Heart right ventricle (tissue), 16 donors: ENCODE data around the gene RNASE4. TPM values are rescaled to one million over a fixed set of nuclear protein-coding genes. Genes with fewer than 3 reads are reported as not detected.
A peak's percentile ranks its signal among the peaks of the same experiment; 100 is the strongest.

Experiments used
- ATAC-seq, 8 donors: fragments of 200-7000 bp; cut with Tn5 transposase; one replicate each; pipeline ENCODE4 v1.9.1; 2020; ENCODE audit warnings: mild to moderate bottlenecking in 8 of 8, moderate library complexity in 8 of 8, moderate number of reproducible peaks in 1 of 8
- DNase-seq, 2 donors: peaks; one replicate each; pipeline ENCODE4 v3.0.0-alpha.2; 2020
- H3K27ac ChIP-seq, 10 donors: fragments of 200-600 bp; sonication (generic) in 2 of 10; one replicate each; pipeline versions ENCODE4 v1.5.0 to v1.8.0; 2020 to 2022; ENCODE audit warnings: mild to moderate bottlenecking in 3 of 10
- H3K27me3 ChIP-seq, 7 donors: fragments of 200-600 bp; one replicate each; pipeline ENCODE4 v1.8.0; 2021 to 2022; ENCODE audit warnings: mild to moderate bottlenecking in 2 of 7
- H3K36me3 ChIP-seq, 9 donors: fragments of 200-600 bp; sonication (generic) in 1 of 9; one replicate each; pipeline versions ENCODE4 v1.5.0 to v1.8.0; 2020 to 2022; ENCODE audit warnings: mild to moderate bottlenecking in 2 of 9
- H3K4me1 ChIP-seq, 9 donors: fragments of 200-600 bp; sonication (generic) in 1 of 9; one replicate each; pipeline versions ENCODE4 v1.5.0 to v1.8.0; 2020 to 2022; ENCODE audit warnings: mild to moderate bottlenecking in 4 of 9
- H3K4me3 ChIP-seq, 10 donors: fragments of 200-600 bp; sonication (generic) in 2 of 10; one replicate each; pipeline versions ENCODE4 v1.5.0 to v1.8.0; 2020 to 2022; ENCODE audit warnings: mild to moderate bottlenecking in 7 of 10, moderate library complexity in 2 of 10
- H3K9me3 ChIP-seq, 11 donors: fragments of 200-600 bp in 10 of 11; sonication (generic) in 2 of 11; one replicate each; pipeline versions ENCODE4 v1.5.0 to v1.8.0; 2013 to 2022; ENCODE audit warnings: mild to moderate bottlenecking in 2 of 11, control low read depth in 1 of 11, moderate library complexity in 1 of 11
- CTCF ChIP-seq, 9 donors: fragments of 200-600 bp; sonication (generic) in 2 of 9; IDR thresholded peaks; one replicate each; pipeline versions ENCODE4 v1.5.0 to v1.8.0; 2021 to 2022; ENCODE audit warnings: antibody characterized with exemption in 9 of 9, mild to moderate bottlenecking in 5 of 9, moderate library complexity in 1 of 9
- WGBS, 2 donors: extraction: QIAGEN DNeasy Blood & Tissue Kit; methylation state at CpG; one replicate each; pipeline ENCODE4 v1.1.7; 2013; ENCODE audit warnings: inconsistent platforms in 1 of 2; 5-methylcytosine and 5-hydroxymethylcytosine counted together
- intact Hi-C, 10 donors: fragments of 100-400 bp; cut with DNase I; formaldehyde crosslinking; loops; one replicate each; pipeline versions ENCODE4 v1.11.1 to v1.14.2; 2022
- polyA plus RNA-seq, 2 donors: library from polyadenylated mRNA; stranded (reverse); fragments of 200-250 nt; gene quantifications; one replicate each; pipeline ENCODE4 v1.2.3, GENCODE V29; 2013
- total RNA-seq, 10 donors: library from RNA; stranded (reverse); fragmentation: NEBNext Ultra II Directional in 3 of 10; extraction: Animal tissue kit (Norgen Biotek cat#: 25700) in 3 of 10; gene quantifications; one replicate each; pipeline versions ENCODE4 v1.2.1 to v1.2.4, GENCODE V29; 2021 to 2023
- donor health status: Arrhythmogenic right ventricular cardiomyopathy.
- donor health status: ischemic (EF 13 %, LVEDD 7.1; RV severe dilation, severe dysfunction).
- donor health status: healthy with polysubstance abuse.
- donor health status: DM: no; HTN: yes; CAD: no.
- donor health status: DM: no; HTN: no; CAD: no.
- donor health status: ischemic (EF 25% LVEDD 6.9; RV normal size, moderate dysfunction).
- donor health status: ischemic (EF 25% LVEDD 5.7; RV mildly dilated, moderate dysfunction).
- donor health status: healthy.
- donor health status: DM: yes; HTN: yes; CAD: no.
- donor health status: Ischemic cardiomyopathy.
- donor health status: ischemic (EF 35%, LVEDD 5.7; RV mildly dilated, moderate dysfunction).
- donor health status: nonischemic (EF 11% LVEDD 7.7; RV severe dilation, severe dysfunction).
- donor health status: DM: yes; HTN: yes; CAD: no.
- donor health status: PGD.
- donor health status: ischemic (EF 29% LVEDD 5.4; RV normal size, mild dysfunction).
- donor health status: nonischemic (EF 23%, LVEDD 6.1; RV moderate dilation, normal function).

Gene RNASE4
- total and polyA plus RNA-seq, 12 donors, result 2.3 to 16.2 (median 4.5) TPM

GRCh38 chr14:20707622-20708021, 23.3 kb downstream of the RNASE4 start:
- Histone ChIP-seq H3K27ac (peak overlapping the region in 8 of 10 donors; percentile 25 to 77 (median 48)), H3K4me1 (peaks cover 0 to 13% (median 5%) of the 10 kb centered on the region in 9 donors), H3K9me3 (peaks cover 0 to 12% (median 0%) of the 10 kb centered on the region in 11 donors), H3K4me3 (no peak overlapping the region), H3K36me3 (no peaks in the 10 kb centered on the region), H3K27me3 (no peaks in the 10 kb centered on the region)
- no peak for DNase-seq
- intact Hi-C loops, result loop anchor here in 2 of 10 donors (10.0 kb wide), 2 partner anchors 57 to 97 kb away; partner anchors contain the start of genes EDDM3B (in 1 of the 2) and RNASE1 (in 1 of the 2)
- WGBS, 2 donors, result 46 to 74% methylated on average over 2 of the region's 2 CpGs
- no peak for TF ChIP-seq CTCF (IDR thresholded peaks at IDR 0.05)
- ATAC-seq, result peak in 2 of 8 donors; percentile 46 to 52

- Histone ChIP-seq H3K4me1 (peaks cover 0 to 22% (median 7%) of the 10 kb centered on the region in 9 donors), H3K9me3 (peaks cover 0 to under 1% (median 0%) of the 10 kb centered on the region in 11 donors), H3K27me3 (peaks cover 0 to under 1% (median 0%) of the 10 kb centered on the region in 7 donors), H3K36me3 (no peaks in the 10 kb centered on the region), H3K27ac (no peak overlapping the region), H3K4me3 (no peak overlapping the region)
- DNase-seq, result no peak
- no peak for ATAC-seq
- intact Hi-C loops, result no loop called here
- 69 to 70% methylated on average over 4 of the region's 4 CpGs for WGBS, 2 donors
- no peak for TF ChIP-seq CTCF (IDR thresholded peaks at IDR 0.05)
Measured at GRCh38 chr14:20711261-20711660, 26.9 kb downstream of the RNASE4 start.

GRCh38 chr14:20711685-20712084, 27.3 kb downstream of the RNASE4 start:
- intact Hi-C loops, result no loop called here
- peaks cover 0 to 21% (median 7%) of the 10 kb centered on the region in 9 donors for H3K4me1 ChIP-seq
- peaks cover 0 to 5% (median 0%) of the 10 kb centered on the region in 7 donors for H3K27me3 ChIP-seq
- DNase-seq (no peak), ATAC-seq (no peak)
- no peaks in the 10 kb centered on the region for H3K9me3 ChIP-seq
- TF ChIP-seq CTCF (IDR thresholded peaks at IDR 0.05), result no peak
- 39 to 49% methylated on average over 4 of the region's 4 CpGs for WGBS, 2 donors
- no peak overlapping the region for H3K27ac ChIP-seq
- H3K4me3 ChIP-seq, result no peak overlapping the region
- no peaks in the 10 kb centered on the region for H3K36me3 ChIP-seq

GRCh38 chr14:20712904-20713303, 28.5 kb downstream of the RNASE4 start:
- WGBS, 2 donors, result 44 to 55% methylated on average over 2 of the region's 2 CpGs

More at GRCh38 chr14:20712904-20713303, 28.5 kb downstream of the RNASE4 start:
- DNase-seq, result no peak
- Histone ChIP-seq H3K4me3 (no peak overlapping the region), H3K4me1 (peaks cover 0 to 12% (median 0%) of the 10 kb centered on the region in 9 donors), H3K27ac (no peak overlapping the region), H3K36me3 (no peaks in the 10 kb centered on the region), H3K9me3 (no peaks in the 10 kb centered on the region), H3K27me3 (peaks cover 0 to 8% (median 0%) of the 10 kb centered on the region in 7 donors)
- ATAC-seq, result no peak
- intact Hi-C loops, result no loop called here
- TF ChIP-seq CTCF (IDR thresholded peaks at IDR 0.05), result no peak
